Hepatic stellate cell (primary cell): ENCODE results near the gene RECK.
A peak's percentile ranks its signal among the peaks of the same experiment; 100 is the strongest.

Source experiments
- DNase-seq: peaks from one replicate; pipeline ENCODE4 v3.0.0; 2011; ENCODE audit warnings: low spot score

The RECK gene

GRCh38 chr9:36138496-36138895 lies 101.8 kb downstream of the RECK start:
- no peak for DNase-seq

- no peak for DNase-seq
These were observed 102.2 kb downstream of the RECK start for GRCh38 chr9:36138901-36139300.

- DNase-seq: no peak
These were observed 103.7 kb downstream of the RECK start for GRCh38 chr9:36140086-36141084.

GRCh38 chr9:36141288-36141687 lies 104.6 kb downstream of the RECK start:
- DNase-seq: peak; percentile 47

GRCh38 chr9:36141761-36142160 lies 105.0 kb downstream of the RECK start:
- no peak for DNase-seq

- DNase-seq: peak; percentile 33
These were observed 106.0 kb downstream of the RECK start for GRCh38 chr9:36142510-36143244.

GRCh38 chr9:36143245-36143641 lies 106.5 kb downstream of the RECK start:
- DNase-seq: no peak

- no peak for DNase-seq
These were observed 107.9 kb downstream of the RECK start for GRCh38 chr9:36144309-36145232.

GRCh38 chr9:36145970-36146369 lies 109.3 kb downstream of the RECK start:
- DNase-seq: no peak

- no peak for DNase-seq
These were observed 109.9 kb downstream of the RECK start for GRCh38 chr9:36146651-36147050.

- no peak for DNase-seq
These were observed 110.9 kb downstream of the RECK start for GRCh38 chr9:36147441-36148175.

GRCh38 chr9:36148311-36149051 lies 111.8 kb downstream of the RECK start:
- peak; percentile 98 for DNase-seq

- DNase-seq: peak; percentile 78
These were observed 112.5 kb downstream of the RECK start for GRCh38 chr9:36149197-36149596.

- peak; percentile 47 for DNase-seq
These were observed 114.0 kb downstream of the RECK start for GRCh38 chr9:36150574-36151315.

GRCh38 chr9:36151316-36152210 lies 114.8 kb downstream of the RECK start:
- peak; percentile 40 for DNase-seq

- DNase-seq: no peak
These were observed 116.2 kb downstream of the RECK start for GRCh38 chr9:36152741-36153438.

- DNase-seq: no peak
These were observed 117.0 kb downstream of the RECK start for GRCh38 chr9:36153746-36154145.

GRCh38 chr9:36154331-36154952 lies 117.7 kb downstream of the RECK start:
- DNase-seq: peak; percentile 71
